Stimulated activated CD4-positive, alpha-beta T cell treated with anti-CD3 and anti-CD28 coated beads, Interleukin-2, amount 100 ng/mL, for 24 hours (primary cell): ENCODE measurements around the gene GTSE1.
"Not testable (repeated sequence)": the region's sequence is repeated elsewhere in the genome, so short reads cannot be mapped to it uniquely, and the experiment has no call there.

Experiments
- DNase-seq, 2 donors: peaks; one replicate each; pipeline ENCODE4 v3.0.0-alpha.2; 2020

GTSE1 gene

GRCh38 chr22:46296257-46297150, at the start of gene GTSE1:
Gene GTSE1 (plus strand): TSS chr22:46296870. CDS start chr22:46297401, 531 bp downstream.
- DNase-seq, result peak; percentile 96 to 97

- no peak for DNase-seq
Measured at GRCh38 chr22:46247443-46247975, 49.2 kb upstream of the GTSE1 start.

- DNase-seq, result peak; percentile 92 to 93
Measured at GRCh38 chr22:46250035-46250782, 46.5 kb upstream of the GTSE1 start, which contains the start of gene CDPF1. Gene CDPF1 (minus strand): TSS chr22:46250293. CDS start chr22:46248284, 2,009 bp downstream.

- peak in 1 of 2 donors; percentile 32 for DNase-seq
Measured at GRCh38 chr22:46250783-46251125, 45.9 kb upstream of the GTSE1 start.

- DNase-seq, result no peak
Measured at GRCh38 chr22:46251266-46251665, 45.4 kb upstream of the GTSE1 start.

- DNase-seq, result no peak
Measured at GRCh38 chr22:46251816-46252380, 44.8 kb upstream of the GTSE1 start.

GRCh38 chr22:46256358-46256958, 40.2 kb upstream of the GTSE1 start:
- DNase-seq, result no peak

GRCh38 chr22:46259374-46259773, 37.3 kb upstream of the GTSE1 start:
- DNase-seq, result no peak

GRCh38 chr22:46260038-46260437, 36.6 kb upstream of the GTSE1 start:
- DNase-seq, result no peak

- DNase-seq, result peak in 1 of 2 donors; percentile 58
Measured at GRCh38 chr22:46262449-46263215, 34.0 kb upstream of the GTSE1 start.

- DNase-seq, result no peak
Measured at GRCh38 chr22:46263216-46263590, 33.5 kb upstream of the GTSE1 start, which contains the start of gene PKDREJ. Gene PKDREJ (minus strand): TSS chr22:46263343. CDS start chr22:46263322, 21 bp downstream.

GRCh38 chr22:46264520-46264919, 32.1 kb upstream of the GTSE1 start:
- not testable (repeated sequence) for DNase-seq

GRCh38 chr22:46265627-46266026, 31.0 kb upstream of the GTSE1 start:
- DNase-seq, result not testable (repeated sequence)

- peak; percentile 50 to 53 for DNase-seq
Measured at GRCh38 chr22:46267431-46268279, 29.0 kb upstream of the GTSE1 start, which contains the start of gene TTC38. Gene TTC38 (plus strand): TSS chr22:46268008. CDS start chr22:46268040, 32 bp downstream.

GRCh38 chr22:46269564-46269963, 27.1 kb upstream of the GTSE1 start:
- no peak for DNase-seq

- DNase-seq, result no peak
Measured at GRCh38 chr22:46272196-46272595, 24.5 kb upstream of the GTSE1 start.

- no peak for DNase-seq
Measured at GRCh38 chr22:46272762-46273431, 23.8 kb upstream of the GTSE1 start.

- DNase-seq, result no peak
Measured at GRCh38 chr22:46273432-46274148, 23.1 kb upstream of the GTSE1 start.

- DNase-seq, result no peak
Measured at GRCh38 chr22:46274381-46274780, 22.3 kb upstream of the GTSE1 start.
